NCI-H128 (cell line): Measurements from ENCODE around the gene RFX5.

Experiments used
- DNase-seq: peaks from one replicate; lab custom pipeline; 2025; ENCODE audit not compliant: unreplicated experiment; lab: John Stamatoyannopoulos, UW

The RFX5 gene

GRCh38 chr1:151325231-151325630, 21.8 kb downstream of the RFX5 start:
- no peak for DNase-seq

- DNase-seq, result no peak
Measured at GRCh38 chr1:151324390-151324930, 22.6 kb downstream of the RFX5 start.

- DNase-seq, result no peak
Measured at GRCh38 chr1:151318975-151319374, 28.1 kb downstream of the RFX5 start.

GRCh38 chr1:151315565-151316235, 31.4 kb downstream of the RFX5 start:
- DNase-seq, result no peak

GRCh38 chr1:151314137-151314875, 32.7 kb downstream of the RFX5 start:
- no peak for DNase-seq

GRCh38 chr1:151313501-151313900, 33.6 kb downstream of the RFX5 start:
- no peak for DNase-seq

- no peak for DNase-seq
Measured at GRCh38 chr1:151312826-151313225, 34.2 kb downstream of the RFX5 start.

- no peak for DNase-seq
Measured at GRCh38 chr1:151312411-151312810, 34.6 kb downstream of the RFX5 start.

GRCh38 chr1:151311589-151312331, 35.3 kb downstream of the RFX5 start:
- no peak for DNase-seq

GRCh38 chr1:151311011-151311410, 36.0 kb downstream of the RFX5 start:
- no peak for DNase-seq

- DNase-seq, result no peak
Measured at GRCh38 chr1:151309811-151310323, 37.2 kb downstream of the RFX5 start.

- DNase-seq, result no peak
Measured at GRCh38 chr1:151294742-151295462, 52.1 kb downstream of the RFX5 start.

GRCh38 chr1:151293093-151293492, 54.0 kb downstream of the RFX5 start:
- no peak for DNase-seq

- no peak for DNase-seq
Measured at GRCh38 chr1:151292207-151293030, 54.6 kb downstream of the RFX5 start.

GRCh38 chr1:151290709-151291303, 56.2 kb downstream of the RFX5 start:
- DNase-seq, result no peak
